Mammary epithelial cell (primary cell): Measurements from ENCODE around the gene LOX.

Source experiments
- EZH2 ChIP-seq: IDR thresholded peaks from 2 replicates; pipeline ENCODE4 v1.6.1; 2012; ENCODE audit warnings: low read length, inconsistent platforms, borderline replicate concordance
- TF ChIP-seq, protein P1 (sequence below), 2 donors: IDR thresholded peaks in 1 of 2; conservative IDR thresholded peaks in 1 of 2; 2 replicates each; pipeline ENCODE4 v1.5.1; 2011 to 2012; ENCODE audit warnings: inconsistent platforms in 2 of 2, low read length in 2 of 2, mild to moderate bottlenecking in 2 of 2, control low read depth in 1 of 2, low read depth in 1 of 2; ENCODE audit not compliant: insufficient read depth in 1 of 2; ENCODE audit errors: extremely low read depth in 1 of 2

DNA sequence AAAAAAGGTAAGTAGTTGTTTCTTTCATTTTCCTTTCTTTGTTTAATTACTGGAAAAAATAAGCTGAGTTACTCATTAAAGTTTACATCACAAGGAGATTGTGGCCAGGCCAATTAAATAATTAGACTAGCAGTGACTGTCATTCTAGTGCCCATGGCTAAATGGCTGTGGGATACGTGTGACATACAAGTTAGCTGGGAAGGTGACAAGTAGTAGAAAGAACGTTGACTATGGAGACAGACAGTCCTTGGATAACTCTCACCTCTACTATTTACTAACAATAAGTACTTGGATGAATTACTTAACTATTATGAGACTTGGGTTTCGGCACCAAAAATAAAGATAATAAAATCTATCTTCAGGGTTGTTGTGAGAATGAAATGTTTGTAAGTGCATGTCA, 7.0 kb upstream of the LOX start:
- TF ChIP-seq, protein P1, sequence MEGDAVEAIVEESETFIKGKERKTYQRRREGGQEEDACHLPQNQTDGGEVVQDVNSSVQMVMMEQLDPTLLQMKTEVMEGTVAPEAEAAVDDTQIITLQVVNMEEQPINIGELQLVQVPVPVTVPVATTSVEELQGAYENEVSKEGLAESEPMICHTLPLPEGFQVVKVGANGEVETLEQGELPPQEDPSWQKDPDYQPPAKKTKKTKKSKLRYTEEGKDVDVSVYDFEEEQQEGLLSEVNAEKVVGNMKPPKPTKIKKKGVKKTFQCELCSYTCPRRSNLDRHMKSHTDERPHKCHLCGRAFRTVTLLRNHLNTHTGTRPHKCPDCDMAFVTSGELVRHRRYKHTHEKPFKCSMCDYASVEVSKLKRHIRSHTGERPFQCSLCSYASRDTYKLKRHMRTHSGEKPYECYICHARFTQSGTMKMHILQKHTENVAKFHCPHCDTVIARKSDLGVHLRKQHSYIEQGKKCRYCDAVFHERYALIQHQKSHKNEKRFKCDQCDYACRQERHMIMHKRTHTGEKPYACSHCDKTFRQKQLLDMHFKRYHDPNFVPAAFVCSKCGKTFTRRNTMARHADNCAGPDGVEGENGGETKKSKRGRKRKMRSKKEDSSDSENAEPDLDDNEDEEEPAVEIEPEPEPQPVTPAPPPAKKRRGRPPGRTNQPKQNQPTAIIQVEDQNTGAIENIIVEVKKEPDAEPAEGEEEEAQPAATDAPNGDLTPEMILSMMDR (conservative IDR thresholded peaks at IDR 0.05 in 1 of 2, IDR thresholded peaks at IDR 0.05 in 1 of 2; ENCODE audit: extremely low read depth in 1 of 2, insufficient read depth in 1 of 2, low read depth in 1 of 2, low read length in 2 of 2), result no peak
- no peak for TF ChIP-seq EZH2
